Measurements from ENCODE around the gene FBN1. TPM values are rescaled to one million over a fixed set of nuclear protein-coding genes. Genes with fewer than 3 reads are reported as not detected.
A peak's percentile ranks its signal among the peaks of the same experiment; 100 is the strongest.

Gene FBN1
- total RNA-seq, 4 donors from 2014 or later: 17.6 to 106 (median 31.2) TPM

DNA sequence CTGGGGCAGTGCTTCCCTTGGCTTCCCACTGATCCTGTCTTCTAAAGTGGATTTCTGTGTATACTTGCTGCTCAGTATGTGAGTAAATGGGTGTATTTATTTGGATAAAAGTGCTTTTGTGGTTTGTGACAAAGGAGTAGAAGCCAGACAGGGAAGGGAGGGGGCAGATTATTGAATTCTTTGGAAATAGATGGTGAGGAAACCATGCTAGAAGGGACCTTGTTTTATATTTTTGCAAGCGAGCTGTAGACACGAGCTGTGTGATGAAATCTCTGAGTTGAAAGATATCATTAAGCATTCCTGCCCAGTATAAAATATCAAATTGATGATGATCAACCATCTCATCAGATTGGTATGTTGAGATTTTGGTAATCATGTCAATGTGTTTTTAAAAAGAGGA is 245.4 kb downstream of the FBN1 start:
- in situ Hi-C loops (cut with MboI; ENCODE audit: low pct_ligation_motif_present in 1 of 4, low pct_unique_long_range_greater_than_20kb in 1 of 4, low sequenced_read_pairs in 3 of 4): no loop called here
- intact Hi-C loops (cut with DNase I; ENCODE audit: low total_unique reads): no loop called here
- H3K9me3 ChIP-seq: no peaks in the 10 kb centered on the region
- no peak for DNase-seq
- H3K4me3 ChIP-seq: no peak overlapping the region
- no peak for TF ChIP-seq POLR2AphosphoS5 (IDR thresholded peaks at IDR 0.05)
- TF ChIP-seq, protein P1, sequence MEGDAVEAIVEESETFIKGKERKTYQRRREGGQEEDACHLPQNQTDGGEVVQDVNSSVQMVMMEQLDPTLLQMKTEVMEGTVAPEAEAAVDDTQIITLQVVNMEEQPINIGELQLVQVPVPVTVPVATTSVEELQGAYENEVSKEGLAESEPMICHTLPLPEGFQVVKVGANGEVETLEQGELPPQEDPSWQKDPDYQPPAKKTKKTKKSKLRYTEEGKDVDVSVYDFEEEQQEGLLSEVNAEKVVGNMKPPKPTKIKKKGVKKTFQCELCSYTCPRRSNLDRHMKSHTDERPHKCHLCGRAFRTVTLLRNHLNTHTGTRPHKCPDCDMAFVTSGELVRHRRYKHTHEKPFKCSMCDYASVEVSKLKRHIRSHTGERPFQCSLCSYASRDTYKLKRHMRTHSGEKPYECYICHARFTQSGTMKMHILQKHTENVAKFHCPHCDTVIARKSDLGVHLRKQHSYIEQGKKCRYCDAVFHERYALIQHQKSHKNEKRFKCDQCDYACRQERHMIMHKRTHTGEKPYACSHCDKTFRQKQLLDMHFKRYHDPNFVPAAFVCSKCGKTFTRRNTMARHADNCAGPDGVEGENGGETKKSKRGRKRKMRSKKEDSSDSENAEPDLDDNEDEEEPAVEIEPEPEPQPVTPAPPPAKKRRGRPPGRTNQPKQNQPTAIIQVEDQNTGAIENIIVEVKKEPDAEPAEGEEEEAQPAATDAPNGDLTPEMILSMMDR (IDR thresholded peaks at IDR 0.05): no peak
- TF ChIP-seq EP300 (IDR thresholded peaks at IDR 0.05; ENCODE audit: low read depth): no peak
- no peak for TF ChIP-seq POLR2A (IDR thresholded peaks at IDR 0.05)
- H3K4me1 ChIP-seq: peaks cover 0 to 4% (median 0%) of the 10 kb centered on the region in 4 donors
- no peaks in the 10 kb centered on the region for H3K27me3 ChIP-seq
- H3K36me3 ChIP-seq: no peaks in the 10 kb centered on the region
- no peak overlapping the region for H3K27ac ChIP-seq
- WGBS, 2 donors (ENCODE audit: low coverage in 1 of 2): 70 to 75% methylated on average over 2 of the region's 2 CpGs

DNA sequence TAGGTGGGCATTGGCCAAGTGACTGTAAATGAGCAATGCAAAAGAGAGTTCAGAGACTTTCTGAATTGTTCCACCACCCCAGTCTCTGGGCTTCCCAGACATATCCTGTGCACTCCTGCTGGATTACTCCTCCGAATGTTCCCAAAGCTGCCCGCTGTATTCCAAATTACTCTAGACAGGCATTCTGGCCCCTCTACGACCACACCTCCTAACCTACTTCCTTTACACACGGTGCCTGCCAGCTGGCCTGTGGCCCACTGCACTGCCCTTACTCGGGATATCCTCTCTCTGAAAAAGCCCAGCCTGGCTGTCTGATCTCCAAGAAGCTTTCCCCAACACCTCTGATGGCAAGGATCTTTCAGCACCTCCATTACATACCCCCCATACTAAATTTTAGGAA is 247.7 kb downstream of the FBN1 start:
- TF ChIP-seq POLR2AphosphoS5 (IDR thresholded peaks at IDR 0.05) (no peak), EP300 (IDR thresholded peaks at IDR 0.05; ENCODE audit: low read depth) (no peak)
- no peaks in the 10 kb centered on the region for H3K27me3 ChIP-seq
- no peak for DNase-seq
- H3K4me1 ChIP-seq: peaks cover 0 to 8% (median 3%) of the 10 kb centered on the region in 4 donors
- H3K27ac ChIP-seq: no peak overlapping the region
- intact Hi-C loops (cut with DNase I; ENCODE audit: low total_unique reads): no loop called here
- no peaks in the 10 kb centered on the region for H3K9me3 ChIP-seq
- WGBS, 2 donors (ENCODE audit: low coverage in 1 of 2): 39 to 60% methylated on average over 1 to 5 of the region's 5 CpGs
- no peaks in the 10 kb centered on the region for H3K36me3 ChIP-seq
- in situ Hi-C loops (cut with MboI; ENCODE audit: low pct_ligation_motif_present in 1 of 4, low pct_unique_long_range_greater_than_20kb in 1 of 4, low sequenced_read_pairs in 3 of 4): no loop called here
- no peak overlapping the region for H3K4me3 ChIP-seq

DNA sequence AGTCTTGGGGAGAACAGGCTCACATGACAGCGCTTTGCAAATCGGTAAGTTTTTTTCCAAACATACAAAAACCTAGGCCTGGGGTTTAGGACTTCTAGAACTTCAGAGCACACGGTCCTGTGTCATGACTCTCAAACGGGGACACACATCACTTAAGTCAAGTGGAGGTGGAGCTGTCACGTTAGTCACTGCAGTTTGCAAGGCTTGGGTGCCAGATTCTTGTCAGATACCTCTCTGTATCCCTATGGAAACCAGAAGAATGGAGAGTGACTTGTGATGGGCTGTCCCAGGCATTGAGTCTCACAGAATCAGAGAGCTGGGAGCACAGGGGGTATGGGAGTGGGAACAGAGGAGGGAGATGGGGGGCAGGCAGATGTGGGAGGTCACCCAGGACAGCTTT is 249.5 kb downstream of the FBN1 start:
- H3K9me3 ChIP-seq: no peaks in the 10 kb centered on the region
- no peak for TF ChIP-seq POLR2A (IDR thresholded peaks at IDR 0.05)
- TF ChIP-seq, protein P1 (IDR thresholded peaks at IDR 0.05): no peak
- no peak for TF ChIP-seq EP300 (IDR thresholded peaks at IDR 0.05; ENCODE audit: low read depth)
- no peak for TF ChIP-seq POLR2AphosphoS5 (IDR thresholded peaks at IDR 0.05)
- in situ Hi-C loops (cut with MboI; ENCODE audit: low pct_ligation_motif_present in 1 of 4, low pct_unique_long_range_greater_than_20kb in 1 of 4, low sequenced_read_pairs in 3 of 4): no loop called here
- H3K27ac ChIP-seq: peak overlapping the region in 2 of 4 donors; percentile 25
- peaks cover 0 to 8% (median 3%) of the 10 kb centered on the region in 4 donors for H3K4me1 ChIP-seq
- no peak overlapping the region for H3K4me3 ChIP-seq
- H3K27me3 ChIP-seq: no peaks in the 10 kb centered on the region
- intact Hi-C loops (cut with DNase I; ENCODE audit: low total_unique reads): no loop called here
- H3K36me3 ChIP-seq: no peaks in the 10 kb centered on the region
- 67 to 87% methylated on average over 1 to 4 of the region's 5 CpGs for WGBS, 2 donors (ENCODE audit: low coverage in 1 of 2)
- DNase-seq: no peak

DNA sequence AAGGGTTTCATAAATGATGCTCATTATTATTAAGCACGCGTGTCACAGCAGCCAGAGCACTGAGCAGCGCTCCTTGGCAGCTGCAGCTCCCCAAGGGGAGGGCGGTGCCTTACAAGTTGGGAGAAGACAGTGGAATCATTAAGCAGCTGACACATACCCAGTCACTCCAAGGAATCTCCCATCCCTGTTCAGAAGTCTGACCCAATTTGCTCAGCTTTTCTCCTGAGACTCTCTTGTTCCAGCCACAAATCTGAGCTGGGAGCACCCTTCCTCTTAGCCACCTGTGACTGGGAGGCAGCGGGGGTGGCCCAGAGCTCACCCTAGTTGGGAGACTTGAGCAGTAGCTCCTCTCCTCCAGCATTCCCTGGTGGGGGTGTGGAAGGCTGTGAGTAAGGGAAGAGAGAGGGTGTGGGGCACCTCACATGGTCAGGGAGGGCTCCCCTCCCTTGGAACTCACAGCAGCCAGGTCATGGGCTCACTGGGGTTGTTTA is 249.9 kb downstream of the FBN1 start:
- Histone ChIP-seq H3K27me3 (no peaks in the 10 kb centered on the region), H3K4me1 (peaks cover 0 to 8% (median 3%) of the 10 kb centered on the region in 4 donors), H3K27ac (peak overlapping the region in 1 of 4 donors; percentile 25), H3K9me3 (no peaks in the 10 kb centered on the region), H3K36me3 (no peaks in the 10 kb centered on the region), H3K4me3 (no peak overlapping the region)
- no peak for TF ChIP-seq EP300 (IDR thresholded peaks at IDR 0.05; ENCODE audit: low read depth)
- TF ChIP-seq, protein P1 (IDR thresholded peaks at IDR 0.05): no peak
- TF ChIP-seq POLR2AphosphoS5 (IDR thresholded peaks at IDR 0.05): no peak
- no peak for TF ChIP-seq POLR2A (IDR thresholded peaks at IDR 0.05)
- in situ Hi-C loops (cut with MboI; ENCODE audit: low pct_ligation_motif_present in 1 of 4, low pct_unique_long_range_greater_than_20kb in 1 of 4, low sequenced_read_pairs in 3 of 4): no loop called here
- DNase-seq: peak; percentile 22
- 57% methylated on average over 5 of the region's 5 CpGs; no CpG with 5 or more reads in 1 of the 2 donors for WGBS, 2 donors (ENCODE audit: low coverage in 1 of 2)
- intact Hi-C loops (cut with DNase I; ENCODE audit: low total_unique reads): no loop called here

DNA sequence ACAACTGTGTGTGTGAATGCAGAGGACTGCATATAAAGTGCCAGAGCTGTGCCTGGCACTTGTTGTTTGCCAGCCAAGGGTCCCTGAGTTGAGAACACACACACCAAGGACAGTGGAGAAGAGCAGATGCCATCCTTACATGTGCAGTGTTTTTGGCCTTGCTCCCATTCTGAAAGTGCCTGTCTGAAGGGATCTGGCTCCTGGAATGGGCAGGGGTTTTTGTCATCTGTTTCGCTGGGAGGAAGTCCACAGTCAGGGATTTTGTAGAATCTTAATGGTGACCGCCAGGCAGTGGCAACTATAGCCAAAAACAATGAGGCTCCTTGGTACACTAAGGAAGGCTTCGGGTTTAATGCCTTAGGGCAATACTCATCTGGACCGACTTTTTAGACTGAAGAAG is 250.5 kb downstream of the FBN1 start:
- TF ChIP-seq EP300 (IDR thresholded peaks at IDR 0.05; ENCODE audit: low read depth) (no peak), POLR2A (IDR thresholded peaks at IDR 0.05) (no peak), POLR2AphosphoS5 (IDR thresholded peaks at IDR 0.05) (no peak)
- TF ChIP-seq, protein P1 (IDR thresholded peaks at IDR 0.05): no peak
- DNase-seq: no peak
- Histone ChIP-seq H3K27me3 (no peaks in the 10 kb centered on the region), H3K27ac (no peak overlapping the region), H3K4me1 (peaks cover 0 to 8% (median 3%) of the 10 kb centered on the region in 4 donors), H3K9me3 (no peaks in the 10 kb centered on the region), H3K36me3 (no peaks in the 10 kb centered on the region), H3K4me3 (no peak overlapping the region)
- in situ Hi-C loops (cut with MboI; ENCODE audit: low pct_ligation_motif_present in 1 of 4, low pct_unique_long_range_greater_than_20kb in 1 of 4, low sequenced_read_pairs in 3 of 4) (no loop called here), intact Hi-C loops (cut with DNase I; ENCODE audit: low total_unique reads) (no loop called here)
- 83% methylated on average over 4 of the region's 4 CpGs; no CpG with 5 or more reads in 1 of the 2 donors for WGBS, 2 donors (ENCODE audit: low coverage in 1 of 2)
